Mucosa of descending colon (tissue), 3 donors: ENCODE results near the gene FLACC1. TPM values are rescaled to one million over a fixed set of nuclear protein-coding genes. Genes with fewer than 3 reads are reported as not detected.
"Not testable (repeated sequence)": the region's sequence is repeated elsewhere in the genome, so short reads cannot be mapped to it uniquely, and the experiment has no call there.

Source experiments
- ATAC-seq: fragments of 200-7000 bp; cut with Tn5 transposase; one replicate; pipeline ENCODE4 v1.9.1; 2020; ENCODE audit warnings: mild to moderate bottlenecking, moderate library complexity
- DNase-seq, 3 donors: peaks; one replicate each; pipeline ENCODE4 v3.0.0-alpha.2; 2020
- H3K36me3 ChIP-seq: fragments of 200-600 bp; one replicate; pipeline ENCODE4 v1.8.0; 2021; ENCODE audit warnings: low read depth, mild to moderate bottlenecking
- H3K4me1 ChIP-seq: fragments of 200-600 bp; one replicate; pipeline ENCODE4 v1.8.0; 2021; ENCODE audit warnings: low read depth, mild to moderate bottlenecking
- H3K4me3 ChIP-seq: fragments of 200-600 bp; one replicate; pipeline ENCODE4 v1.8.0; 2021; ENCODE audit warnings: mild to moderate bottlenecking
- H3K9me3 ChIP-seq: fragments of 200-600 bp; one replicate; pipeline ENCODE4 v1.8.0; 2021; ENCODE audit warnings: mild to moderate bottlenecking
- intact Hi-C, 2 donors: fragments of 100-400 bp; cut with DNase I in 1 of 2; cut with micrococcal nuclease in 1 of 2; formaldehyde crosslinking; loops; one replicate each; pipeline versions ENCODE4 v1.11.0 to v1.11.1; 2022; cut with DNase I, micrococcal nuclease
- total RNA-seq, 3 donors: library from RNA; stranded (reverse); fragmentation: NEBNext Ultra II Directional in 2 of 3; extraction: Animal tissue kit (Norgen Biotek cat#: 25700) in 2 of 3; gene quantifications; one replicate each; pipeline versions ENCODE4 v1.2.1 to v1.2.4, GENCODE V29; 2021 to 2023
- TF ChIP-seq, protein P1 (sequence below): fragments of 200-600 bp; IDR thresholded peaks from one replicate; pipeline ENCODE4 v1.8.0; 2022; ENCODE audit warnings: antibody characterized with exemption, mild to moderate bottlenecking
- donor health status: DM: no; HTN: no; CAD: no; lungs with moderate emphysema.
- donor health status: DM: no; HTN: no; CAD: no.
- donor health status: DM: no; HTN: yes; CAD: no.

The FLACC1 gene
- total RNA-seq, 3 donors from 2014 or later, result 0.93 to 3.5 (median 2.1) TPM

DNA sequence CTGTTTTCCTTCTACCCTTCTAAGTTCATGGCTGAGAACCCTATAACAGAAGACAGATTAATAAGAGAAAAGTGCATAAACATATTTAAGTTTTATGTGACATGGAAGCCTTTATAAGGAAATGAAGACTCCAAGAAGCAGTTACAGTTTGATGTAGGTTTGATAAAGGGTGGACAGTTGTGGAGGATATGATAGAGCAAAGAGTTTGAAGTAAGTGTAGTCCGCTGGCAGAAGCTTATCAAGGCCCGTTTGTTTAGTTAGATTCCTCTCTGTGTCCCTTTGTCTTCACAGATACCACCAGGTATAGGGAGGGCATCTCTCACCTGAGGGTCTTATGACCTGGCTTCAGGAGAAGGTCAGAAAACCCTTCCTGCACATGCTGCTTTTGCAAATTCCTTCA is 107.3 kb downstream of the FLACC1 start:
- Histone ChIP-seq H3K9me3 (no peaks in the 10 kb centered on the region), H3K4me3 (no peak overlapping the region), H3K36me3 (no peaks in the 10 kb centered on the region), H3K4me1 (no peaks in the 10 kb centered on the region)
- no peak for ATAC-seq
- TF ChIP-seq, protein P1, sequence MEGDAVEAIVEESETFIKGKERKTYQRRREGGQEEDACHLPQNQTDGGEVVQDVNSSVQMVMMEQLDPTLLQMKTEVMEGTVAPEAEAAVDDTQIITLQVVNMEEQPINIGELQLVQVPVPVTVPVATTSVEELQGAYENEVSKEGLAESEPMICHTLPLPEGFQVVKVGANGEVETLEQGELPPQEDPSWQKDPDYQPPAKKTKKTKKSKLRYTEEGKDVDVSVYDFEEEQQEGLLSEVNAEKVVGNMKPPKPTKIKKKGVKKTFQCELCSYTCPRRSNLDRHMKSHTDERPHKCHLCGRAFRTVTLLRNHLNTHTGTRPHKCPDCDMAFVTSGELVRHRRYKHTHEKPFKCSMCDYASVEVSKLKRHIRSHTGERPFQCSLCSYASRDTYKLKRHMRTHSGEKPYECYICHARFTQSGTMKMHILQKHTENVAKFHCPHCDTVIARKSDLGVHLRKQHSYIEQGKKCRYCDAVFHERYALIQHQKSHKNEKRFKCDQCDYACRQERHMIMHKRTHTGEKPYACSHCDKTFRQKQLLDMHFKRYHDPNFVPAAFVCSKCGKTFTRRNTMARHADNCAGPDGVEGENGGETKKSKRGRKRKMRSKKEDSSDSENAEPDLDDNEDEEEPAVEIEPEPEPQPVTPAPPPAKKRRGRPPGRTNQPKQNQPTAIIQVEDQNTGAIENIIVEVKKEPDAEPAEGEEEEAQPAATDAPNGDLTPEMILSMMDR, result no peak
- intact Hi-C loops, result no loop called here
- DNase-seq, result no peak

DNA sequence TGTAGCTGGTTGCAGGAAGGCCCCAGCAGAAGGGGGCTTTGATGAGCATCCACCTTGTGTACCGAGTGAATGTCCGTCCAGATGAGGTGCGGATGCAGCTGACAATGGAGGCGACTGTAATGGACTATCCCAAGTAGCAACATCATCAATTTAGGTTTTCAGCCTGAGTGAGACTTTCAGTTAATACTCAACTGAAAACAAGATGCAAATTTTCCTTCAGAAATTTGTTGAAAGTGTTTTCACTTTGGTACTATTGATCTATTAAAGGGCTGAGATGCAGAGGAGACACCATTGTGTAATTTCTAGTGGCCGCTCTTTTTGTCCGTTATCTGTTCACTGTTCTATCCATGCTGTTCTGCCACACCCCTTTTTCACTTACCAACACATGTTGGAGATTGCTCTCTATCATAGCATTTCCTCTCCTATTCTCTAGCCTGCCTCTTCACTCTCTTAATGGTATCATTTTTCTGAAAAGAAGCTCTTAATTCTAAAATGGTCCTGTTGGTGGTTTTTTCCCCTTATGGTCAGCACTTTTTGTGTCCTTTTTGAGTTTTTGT is 108.8 kb downstream of the FLACC1 start:
- no peak overlapping the region for H3K4me3 ChIP-seq
- DNase-seq, result no peak
- H3K4me1 ChIP-seq, result no peaks in the 10 kb centered on the region
- intact Hi-C loops, result no loop called here
- ATAC-seq, result no peak
- TF ChIP-seq, protein P1, result no peak
- H3K9me3 ChIP-seq, result no peaks in the 10 kb centered on the region
- H3K36me3 ChIP-seq, result no peaks in the 10 kb centered on the region

DNA sequence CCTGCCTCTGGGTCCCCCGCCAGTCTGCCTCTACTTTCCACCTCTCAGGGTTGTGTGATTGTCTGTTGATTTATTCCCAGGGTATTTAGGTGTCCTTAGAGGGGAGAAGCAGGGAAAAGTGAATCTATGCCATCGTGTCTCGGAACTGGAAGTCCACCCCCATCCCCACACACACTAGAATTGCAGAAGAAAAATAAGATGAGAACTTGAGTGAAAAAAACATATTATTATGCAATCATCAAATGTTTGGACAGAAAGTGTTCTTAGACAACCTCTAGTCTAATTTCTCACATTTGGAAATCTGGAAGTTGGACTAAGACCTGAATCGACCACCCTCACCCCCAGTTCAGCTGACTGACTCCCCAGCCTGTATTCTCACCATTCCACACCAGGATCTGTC is 110.9 kb downstream of the FLACC1 start:
- DNase-seq, result no peak
- TF ChIP-seq, protein P1, result no peak
- intact Hi-C loops, result no loop called here
- H3K9me3 ChIP-seq, result no peaks in the 10 kb centered on the region
- no peak overlapping the region for H3K4me3 ChIP-seq
- ATAC-seq, result no peak
- H3K36me3 ChIP-seq, result no peaks in the 10 kb centered on the region
- H3K4me1 ChIP-seq, result no peaks in the 10 kb centered on the region

DNA sequence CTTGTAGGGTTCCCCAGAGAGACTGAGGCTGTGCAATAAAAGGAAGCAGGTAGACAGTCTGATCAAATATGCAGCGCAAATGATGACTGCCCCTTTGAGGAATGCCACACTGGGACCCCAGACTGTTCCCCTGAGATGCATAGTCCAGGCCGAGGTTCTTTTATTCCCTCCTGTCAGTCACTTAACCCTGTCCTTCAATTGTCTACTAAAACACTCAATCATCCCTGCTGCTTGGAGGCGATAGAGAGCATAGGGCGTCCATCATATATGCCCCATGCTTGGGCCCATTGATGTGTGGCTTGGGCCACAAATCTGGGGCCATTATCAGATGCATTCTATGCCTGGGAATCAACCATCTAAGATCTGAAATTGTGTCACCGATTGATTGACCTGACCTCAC is 112.3 kb downstream of the FLACC1 start:
- Histone ChIP-seq H3K9me3 (no peaks in the 10 kb centered on the region), H3K4me3 (no peak overlapping the region), H3K4me1 (no peaks in the 10 kb centered on the region), H3K36me3 (no peaks in the 10 kb centered on the region)
- no peak for DNase-seq
- no peak for ATAC-seq
- intact Hi-C loops, result no loop called here
- TF ChIP-seq, protein P1, result no peak

DNA sequence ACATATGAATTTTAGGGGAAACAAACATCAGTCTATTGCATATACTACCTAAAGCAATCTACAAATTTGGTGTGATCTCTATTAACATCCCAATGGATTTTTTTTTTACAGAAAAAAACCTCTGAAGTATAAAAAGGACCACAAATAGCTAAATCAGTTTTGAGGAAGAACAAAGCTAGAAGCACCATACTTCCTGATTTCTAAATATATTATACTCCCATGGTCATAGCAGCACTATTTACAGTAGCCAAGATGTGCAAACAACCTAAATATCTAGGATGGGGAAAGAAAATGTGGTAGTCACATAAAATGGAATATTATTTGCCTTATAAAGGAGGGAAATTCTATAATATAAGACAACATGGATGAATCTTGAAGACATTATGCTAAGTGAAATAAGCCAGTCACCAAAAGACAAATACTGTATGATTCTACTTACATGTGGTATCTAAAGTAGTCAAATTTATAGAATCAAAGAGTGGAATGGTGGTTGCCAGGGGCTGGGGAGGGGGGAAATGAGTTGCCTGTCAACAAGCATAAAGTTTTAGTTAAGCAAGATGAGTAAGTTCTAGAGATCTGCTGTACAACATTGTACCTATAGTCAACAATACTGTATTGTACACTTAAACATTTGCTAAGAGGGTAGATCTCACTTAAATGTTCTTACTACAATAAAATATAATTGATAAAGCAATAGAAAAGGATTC is 114.4 kb downstream of the FLACC1 start:
- no peak for ATAC-seq
- no peaks in the 10 kb centered on the region for H3K4me1 ChIP-seq
- TF ChIP-seq, protein P1, result no peak
- H3K36me3 ChIP-seq, result no peaks in the 10 kb centered on the region
- no peak overlapping the region for H3K4me3 ChIP-seq
- intact Hi-C loops, result no loop called here
- H3K9me3 ChIP-seq, result no peaks in the 10 kb centered on the region
- DNase-seq, result no peak

DNA sequence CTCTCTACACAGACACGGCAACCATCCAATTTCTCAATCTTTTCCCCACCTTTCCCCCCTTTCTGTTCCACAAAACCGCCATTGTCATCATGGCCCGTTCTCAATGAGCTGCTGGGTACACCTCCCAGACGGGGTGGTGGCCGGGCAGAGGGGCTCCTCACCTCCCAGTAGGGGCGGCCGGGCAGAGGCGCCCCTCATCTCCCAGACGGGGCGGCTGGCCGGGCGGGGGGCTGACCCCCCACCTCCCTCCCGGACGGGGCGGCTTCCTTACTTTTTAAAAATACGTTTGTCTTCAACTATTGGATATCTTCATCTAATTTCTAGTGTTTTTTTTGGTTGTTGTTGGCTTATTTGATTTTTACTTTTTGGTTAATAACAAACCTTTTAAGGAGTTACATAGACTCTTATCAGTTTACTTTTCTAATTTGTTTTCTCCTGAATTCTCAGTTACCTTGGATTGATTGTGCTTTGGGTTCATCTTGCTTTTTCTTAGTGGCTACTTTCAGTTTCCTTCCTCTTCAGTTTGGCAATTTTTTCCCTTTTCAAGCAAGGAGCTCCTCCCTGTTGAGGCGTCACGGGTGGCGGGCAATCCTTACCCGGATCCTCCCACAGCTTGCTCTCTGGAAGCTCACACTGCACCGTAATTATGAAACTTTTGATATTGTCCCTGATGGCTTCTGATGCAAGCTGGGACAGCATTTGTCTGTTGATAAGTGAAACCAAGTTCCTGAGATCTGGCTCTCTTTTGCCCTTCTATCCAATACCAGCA is 117.8 kb downstream of the FLACC1 start:
- H3K4me3 ChIP-seq, H3K36me3 ChIP-seq, H3K4me1 ChIP-seq, H3K9me3 ChIP-seq: not testable (repeated sequence)
- DNase-seq, result peak in 2 of 3 donors; percentile 41 to 77
- intact Hi-C loops, result loop anchor here (5.0 to 10.0 kb wide), 2 partner anchors 123 to 125 kb away; no protein-coding TSS in a partner anchor
- peak; percentile 52 for ATAC-seq
